Astrocyte of the hippocampus (primary cell): ENCODE results near the gene ZW10.
A peak's percentile ranks its signal among the peaks of the same experiment; 100 is the strongest.

Experiments
- DNase-seq: peaks from one replicate; pipeline ENCODE4 v3.0.0; 2011; ENCODE audit warnings: low read depth, low spot score

Gene ZW10

GRCh38 chr11:113697756-113698407 lies 75.6 kb downstream of the ZW10 start:
- peak; percentile 42 for DNase-seq

GRCh38 chr11:113697111-113697510 lies 76.4 kb downstream of the ZW10 start:
- no peak for DNase-seq

- DNase-seq: no peak
These were observed 78.3 kb downstream of the ZW10 start for GRCh38 chr11:113695207-113695606.

- DNase-seq: no peak
These were observed 79.1 kb downstream of the ZW10 start for GRCh38 chr11:113694390-113694789.

- no peak for DNase-seq
These were observed 80.5 kb downstream of the ZW10 start for GRCh38 chr11:113693030-113693429.

GRCh38 chr11:113690619-113691569 lies 82.6 kb downstream of the ZW10 start:
- peak; percentile 91 for DNase-seq

- DNase-seq: no peak
These were observed 83.5 kb downstream of the ZW10 start for GRCh38 chr11:113689768-113690618.

GRCh38 chr11:113685654-113686359 lies 87.7 kb downstream of the ZW10 start:
- no peak for DNase-seq

- no peak for DNase-seq
These were observed 89.0 kb downstream of the ZW10 start for GRCh38 chr11:113684496-113684895.

GRCh38 chr11:113683481-113684046 lies 89.9 kb downstream of the ZW10 start:
- DNase-seq: no peak
